ENCODE measurements around the gene GNE.

DNA sequence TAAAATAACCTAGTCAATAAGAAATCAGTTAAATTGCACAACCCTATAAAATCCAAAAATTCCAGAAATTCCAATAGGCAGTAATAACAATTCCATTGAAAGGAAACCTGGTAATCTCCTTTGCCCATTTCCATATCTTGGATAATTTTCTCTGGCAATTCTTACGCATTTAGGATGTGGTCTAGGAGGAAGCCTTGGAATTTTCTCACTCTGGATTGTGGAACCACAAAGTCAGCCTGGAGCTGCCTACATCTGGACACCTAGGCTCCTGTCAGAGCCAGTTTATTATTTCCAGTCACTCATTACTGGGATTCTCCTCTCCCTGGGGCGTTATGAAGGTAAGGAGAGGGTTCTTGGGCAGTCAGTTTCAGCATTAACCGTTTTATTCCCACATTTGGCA, 40.3 kb upstream of the GNE start:
- TF ChIP-seq PPARA (CRISPR knock-in tag; IDR thresholded peaks at IDR 0.05; ENCODE audit: borderline replicate concordance): no peak
- TF ChIP-seq, protein P1, sequence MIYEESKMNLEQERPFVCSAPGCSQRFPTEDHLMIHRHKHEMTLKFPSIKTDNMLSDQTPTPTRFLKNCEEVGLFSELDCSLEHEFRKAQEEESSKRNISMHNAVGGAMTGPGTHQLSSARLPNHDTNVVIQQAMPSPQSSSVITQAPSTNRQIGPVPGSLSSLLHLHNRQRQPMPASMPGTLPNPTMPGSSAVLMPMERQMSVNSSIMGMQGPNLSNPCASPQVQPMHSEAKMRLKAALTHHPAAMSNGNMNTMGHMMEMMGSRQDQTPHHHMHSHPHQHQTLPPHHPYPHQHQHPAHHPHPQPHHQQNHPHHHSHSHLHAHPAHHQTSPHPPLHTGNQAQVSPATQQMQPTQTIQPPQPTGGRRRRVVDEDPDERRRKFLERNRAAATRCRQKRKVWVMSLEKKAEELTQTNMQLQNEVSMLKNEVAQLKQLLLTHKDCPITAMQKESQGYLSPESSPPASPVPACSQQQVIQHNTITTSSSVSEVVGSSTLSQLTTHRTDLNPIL (CRISPR knock-in tag; IDR thresholded peaks at IDR 0.05; ENCODE audit: low read depth): no peak
- no peak for TF ChIP-seq ISL1 (CRISPR knock-in tag; IDR thresholded peaks at IDR 0.05)
- TF ChIP-seq ARNTL (CRISPR knock-in tag; IDR thresholded peaks at IDR 0.05; ENCODE audit: borderline replicate concordance, low read depth): no peak
- no peak for TF ChIP-seq OSR1 (CRISPR knock-in tag; IDR thresholded peaks at IDR 0.05)
- TF ChIP-seq, protein P2, sequence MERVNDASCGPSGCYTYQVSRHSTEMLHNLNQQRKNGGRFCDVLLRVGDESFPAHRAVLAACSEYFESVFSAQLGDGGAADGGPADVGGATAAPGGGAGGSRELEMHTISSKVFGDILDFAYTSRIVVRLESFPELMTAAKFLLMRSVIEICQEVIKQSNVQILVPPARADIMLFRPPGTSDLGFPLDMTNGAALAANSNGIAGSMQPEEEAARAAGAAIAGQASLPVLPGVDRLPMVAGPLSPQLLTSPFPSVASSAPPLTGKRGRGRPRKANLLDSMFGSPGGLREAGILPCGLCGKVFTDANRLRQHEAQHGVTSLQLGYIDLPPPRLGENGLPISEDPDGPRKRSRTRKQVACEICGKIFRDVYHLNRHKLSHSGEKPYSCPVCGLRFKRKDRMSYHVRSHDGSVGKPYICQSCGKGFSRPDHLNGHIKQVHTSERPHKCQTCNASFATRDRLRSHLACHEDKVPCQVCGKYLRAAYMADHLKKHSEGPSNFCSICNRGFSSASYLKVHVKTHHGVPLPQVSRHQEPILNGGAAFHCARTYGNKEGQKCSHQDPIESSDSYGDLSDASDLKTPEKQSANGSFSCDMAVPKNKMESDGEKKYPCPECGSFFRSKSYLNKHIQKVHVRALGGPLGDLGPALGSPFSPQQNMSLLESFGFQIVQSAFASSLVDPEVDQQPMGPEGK (CRISPR knock-in tag; IDR thresholded peaks at IDR 0.05; ENCODE audit: borderline replicate concordance): no peak
- no peak for TF ChIP-seq TOX (CRISPR knock-in tag; IDR thresholded peaks at IDR 0.05; ENCODE audit: borderline replicate concordance)
- TF ChIP-seq ZNF8 (CRISPR knock-in tag; IDR thresholded peaks at IDR 0.05): no peak
- TF ChIP-seq RARB (CRISPR knock-in tag; IDR thresholded peaks at IDR 0.05): no peak
- no peak for TF ChIP-seq ZC3H10 (CRISPR knock-in tag; IDR thresholded peaks at IDR 0.05)
- no peak for TF ChIP-seq ZFP30 (CRISPR knock-in tag; IDR thresholded peaks at IDR 0.05)
- TF ChIP-seq ZFP3 (CRISPR knock-in tag; IDR thresholded peaks at IDR 0.05): no peak

Data from SK-N-SH treated with all-trans-retinoic acid at 6 μM for 48 hours (cell line).